Muscle layer of duodenum (tissue), 2 donors: ENCODE measurements around the gene SHISA9.

Source experiments
- H3K27ac ChIP-seq: one replicate; pipeline ENCODE4 v1.7.0; 2013; ENCODE audit warnings: mild to moderate bottlenecking, low read length
- H3K27me3 ChIP-seq: one replicate; pipeline ENCODE4 v1.7.0; 2013; ENCODE audit warnings: low read depth, mild to moderate bottlenecking, control low read depth, low read length
- H3K36me3 ChIP-seq, 2 donors: one replicate each; pipeline ENCODE4 v1.7.0; 2013; ENCODE audit warnings: low read length in 2 of 2, control low read depth in 1 of 2, mild to moderate bottlenecking in 1 of 2; ENCODE audit not compliant: insufficient read depth in 2 of 2, control insufficient read depth in 1 of 2
- H3K4me1 ChIP-seq, 2 donors: one replicate each; pipeline ENCODE4 v1.7.0; 2013; ENCODE audit warnings: low read length in 2 of 2, mild to moderate bottlenecking in 2 of 2, control low read depth in 1 of 2, moderate library complexity in 1 of 2; ENCODE audit not compliant: insufficient read depth in 2 of 2, control insufficient read depth in 1 of 2
- H3K4me3 ChIP-seq, 2 donors: one replicate each; pipeline ENCODE4 v1.7.0; 2013; ENCODE audit warnings: low read length in 2 of 2, low read depth in 1 of 2, mild to moderate bottlenecking in 1 of 2
- H3K9me3 ChIP-seq, 2 donors: one replicate each; pipeline ENCODE4 v1.7.0; 2013; ENCODE audit warnings: low read length in 2 of 2, control low read depth in 1 of 2, mild to moderate bottlenecking in 1 of 2; ENCODE audit not compliant: control insufficient read depth in 1 of 2
- donor health status: healthy.

SHISA9 gene

DNA sequence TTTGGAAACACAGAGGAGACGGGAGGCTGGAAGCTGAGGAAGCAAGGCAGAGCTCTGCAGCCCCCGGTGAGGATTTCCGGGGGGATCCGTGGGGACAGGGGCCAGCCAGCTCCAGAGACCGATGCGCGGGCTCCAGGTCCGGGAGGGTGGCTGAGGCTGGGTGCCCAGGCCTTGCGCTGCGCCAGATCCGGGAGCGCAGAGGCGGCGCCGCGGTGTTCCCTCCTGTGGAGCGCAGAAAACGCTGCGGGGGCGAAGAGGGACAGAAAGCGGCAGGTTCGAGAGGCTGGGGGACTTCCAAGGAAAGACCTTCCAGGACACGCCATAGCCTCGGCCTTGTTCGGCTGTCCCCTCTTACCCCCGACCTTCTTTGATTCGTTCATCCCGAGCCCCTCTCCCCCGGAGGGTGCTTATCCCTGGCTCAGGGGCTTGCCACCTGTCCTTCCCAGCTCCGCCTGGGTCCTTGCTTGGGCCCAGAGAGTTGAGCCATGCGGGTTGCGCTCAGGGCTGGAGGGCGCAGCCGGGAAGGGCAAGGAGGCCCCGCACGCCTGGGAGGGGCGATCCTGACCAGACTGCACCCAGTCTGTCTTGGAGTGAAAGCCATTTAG lies 697 bp upstream of the SHISA9 start:
- no peaks in the 10 kb centered on the region for H3K36me3 ChIP-seq
- peaks cover 23% of the 10 kb centered on the region for H3K27me3 ChIP-seq
- peak overlapping the region in 1 of 2 donors; percentile 37 for H3K4me3 ChIP-seq
- H3K27ac ChIP-seq: no peak overlapping the region
- H3K9me3 ChIP-seq: no peaks in the 10 kb centered on the region
- peaks cover 0 to 28% of the 10 kb centered on the region in 2 donors for H3K4me1 ChIP-seq

DNA sequence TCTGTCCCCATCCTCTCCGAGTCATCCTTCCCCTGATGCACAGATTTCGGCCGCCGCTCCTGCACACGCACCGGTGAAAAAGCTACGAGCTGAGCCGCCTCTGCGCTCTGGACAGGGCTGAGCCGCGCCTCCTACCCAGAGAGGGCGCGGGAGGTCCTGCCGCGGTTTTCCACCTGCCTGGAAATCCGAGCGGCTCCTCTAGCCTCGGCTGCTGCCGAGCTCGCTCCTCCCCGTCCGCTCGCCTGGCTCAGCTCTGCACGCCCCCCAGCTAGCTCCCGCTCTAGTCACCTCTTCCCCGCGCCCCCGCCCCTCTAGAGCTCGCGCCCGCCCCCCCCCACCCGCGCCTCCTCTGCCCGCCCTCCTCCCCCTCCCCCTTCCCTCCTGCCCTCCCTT lies 198 bp upstream of the SHISA9 start:
- no peaks in the 10 kb centered on the region for H3K9me3 ChIP-seq
- H3K4me1 ChIP-seq: peaks cover 0 to 28% of the 10 kb centered on the region in 2 donors
- H3K27ac ChIP-seq: no peak overlapping the region
- H3K4me3 ChIP-seq: peak overlapping the region in 1 of 2 donors; percentile 37
- H3K27me3 ChIP-seq: peaks cover 23% of the 10 kb centered on the region
- H3K36me3 ChIP-seq: no peaks in the 10 kb centered on the region

DNA sequence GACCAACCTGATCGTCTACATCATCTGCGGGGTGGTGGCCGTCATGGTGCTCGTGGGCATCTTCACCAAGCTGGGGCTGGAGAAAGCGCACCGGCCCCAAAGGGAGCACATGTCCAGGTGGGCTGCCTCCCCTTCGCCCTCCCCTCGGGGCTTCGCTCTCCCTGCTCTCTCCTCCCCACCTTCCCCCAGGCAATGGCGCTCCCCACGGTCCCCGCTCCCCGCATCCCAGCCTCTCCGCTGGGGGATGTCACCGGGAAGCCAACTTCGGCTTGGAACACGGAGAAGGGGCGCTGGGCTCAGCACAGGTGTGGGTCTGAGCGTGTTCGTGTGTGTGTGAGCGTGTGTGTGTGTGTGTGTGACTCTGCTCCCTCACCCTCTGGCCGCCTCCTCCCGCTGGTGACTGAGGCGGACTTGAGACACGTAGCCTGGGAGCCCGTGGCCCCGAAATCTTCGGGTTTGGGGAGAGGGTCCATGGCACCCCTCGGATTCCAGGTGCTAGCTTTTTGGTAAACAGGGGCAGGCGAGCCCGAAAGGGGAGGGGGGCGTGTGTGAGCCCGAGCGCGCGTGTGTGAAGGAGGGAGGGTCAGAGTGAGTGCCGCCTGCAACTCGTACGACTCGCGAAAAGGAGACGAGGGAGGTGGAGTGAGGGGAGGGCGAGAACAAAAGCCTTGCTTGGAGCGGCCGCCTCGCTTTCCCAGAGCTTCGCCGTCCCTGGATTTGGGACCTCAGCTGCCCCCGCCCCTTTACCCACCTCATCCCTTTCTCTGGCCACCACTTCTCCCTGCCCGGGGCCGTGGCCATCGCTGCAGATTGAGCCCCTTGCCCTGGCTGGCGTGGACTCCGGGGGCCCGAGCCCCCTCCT lies 1.3 kb downstream of the SHISA9 start:
- no peak overlapping the region for H3K27ac ChIP-seq
- H3K9me3 ChIP-seq: no peaks in the 10 kb centered on the region
- H3K4me3 ChIP-seq: peak overlapping the region in 1 of 2 donors; percentile 56
- no peaks in the 10 kb centered on the region for H3K36me3 ChIP-seq
- H3K4me1 ChIP-seq: peaks cover 0 to 28% of the 10 kb centered on the region in 2 donors
- peaks cover 23% of the 10 kb centered on the region for H3K27me3 ChIP-seq

DNA sequence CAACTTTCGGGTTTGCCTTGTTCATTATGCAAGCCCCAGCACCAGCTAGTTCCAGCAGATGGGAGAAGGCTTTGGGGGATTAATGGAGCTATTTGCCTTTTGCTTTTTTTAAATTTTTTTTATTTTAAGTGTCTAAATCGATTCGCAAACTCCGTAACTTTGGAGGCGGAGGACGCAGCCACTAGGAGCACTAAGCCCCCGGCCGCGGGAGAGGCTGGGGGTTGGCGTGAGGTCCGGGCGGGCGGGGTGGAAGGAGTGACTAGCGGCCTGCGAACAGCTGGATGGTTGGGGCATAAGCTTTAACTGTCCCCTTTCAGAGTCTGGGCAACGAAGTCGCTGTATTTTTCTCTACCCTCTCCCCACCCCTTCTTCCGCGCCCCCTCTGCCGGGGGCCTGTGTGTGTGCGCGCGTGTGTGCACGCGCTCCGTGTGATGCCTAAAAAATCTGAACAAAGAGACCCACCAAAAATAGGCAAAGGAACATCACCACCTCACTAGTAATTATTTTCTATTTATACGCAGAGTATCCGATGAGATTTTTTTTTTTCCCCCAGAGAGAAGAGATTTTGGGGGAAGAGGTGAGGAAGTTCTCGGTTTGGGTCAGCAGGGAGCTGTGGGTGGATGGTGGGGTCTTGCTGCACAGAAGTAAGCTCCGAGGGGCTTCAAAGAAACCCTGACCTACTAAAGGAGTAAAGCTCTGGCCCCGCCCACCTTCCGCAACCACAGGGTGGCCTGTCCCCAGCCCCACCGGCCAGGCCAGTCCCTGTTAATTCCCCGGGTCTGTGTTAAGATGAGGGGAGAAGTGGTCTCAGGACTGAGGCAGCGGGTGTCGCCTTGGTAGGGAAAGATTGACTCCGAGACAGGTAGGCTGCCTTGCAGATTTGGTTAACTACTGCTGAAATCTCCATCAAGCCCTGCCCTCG lies 2.3 kb downstream of the SHISA9 start:
- Histone ChIP-seq H3K27ac (no peak overlapping the region), H3K4me3 (peak overlapping the region in 1 of 2 donors; percentile 56), H3K27me3 (peaks cover 23% of the 10 kb centered on the region)

DNA sequence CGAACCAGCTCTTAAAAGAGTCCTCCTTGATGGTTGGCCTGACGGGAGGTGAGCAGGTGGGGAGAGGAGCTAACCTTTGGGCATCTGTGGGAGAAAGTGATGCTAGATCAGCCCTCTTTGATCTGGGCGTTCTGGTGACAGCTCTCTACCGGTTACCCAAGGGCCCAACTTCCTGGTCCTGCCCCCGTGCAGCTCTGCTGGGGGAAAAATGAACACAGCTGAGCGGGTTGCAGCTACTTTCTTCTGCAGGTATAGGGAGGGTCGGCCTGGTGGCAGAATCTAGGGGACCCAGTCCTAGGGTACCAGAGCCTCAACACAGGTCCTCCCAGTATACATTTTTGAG lies 2.9 kb downstream of the SHISA9 start:
- H3K27me3 ChIP-seq: peaks cover 23% of the 10 kb centered on the region
- H3K36me3 ChIP-seq: no peaks in the 10 kb centered on the region

More for the DNA sequence above, 2.3 kb downstream of the SHISA9 start:
- Histone ChIP-seq H3K9me3 (no peaks in the 10 kb centered on the region), H3K4me1 (peaks cover 0 to 28% of the 10 kb centered on the region in 2 donors), H3K36me3 (no peaks in the 10 kb centered on the region)

DNA sequence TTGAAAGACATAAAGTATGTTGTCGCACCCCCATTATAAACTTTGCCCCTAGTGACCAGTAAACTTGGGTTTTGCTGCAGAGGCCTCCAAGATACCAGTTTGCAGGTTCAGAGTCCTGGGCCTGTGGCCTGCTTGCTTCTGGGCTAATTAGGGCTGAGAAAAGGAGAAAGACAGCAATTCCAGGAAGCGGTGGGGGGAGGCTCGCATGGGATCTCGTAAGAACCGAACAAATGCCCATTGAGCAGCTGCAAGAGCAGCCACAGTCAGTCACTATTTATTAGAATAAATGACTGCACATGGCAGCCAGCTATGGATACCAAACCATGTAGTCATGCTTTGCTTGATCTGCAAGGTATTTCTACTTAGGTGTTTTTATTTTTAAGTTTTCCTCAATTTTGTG lies 4.9 kb downstream of the SHISA9 start:
- Histone ChIP-seq H3K27me3 (peaks cover 23% of the 10 kb centered on the region), H3K4me1 (peaks cover 0 to 24% of the 10 kb centered on the region in 2 donors), H3K27ac (no peak overlapping the region), H3K36me3 (no peaks in the 10 kb centered on the region), H3K4me3 (no peak overlapping the region), H3K9me3 (no peaks in the 10 kb centered on the region)

More for the DNA sequence above, 2.9 kb downstream of the SHISA9 start:
- Histone ChIP-seq H3K4me1 (peaks cover 0 to 28% of the 10 kb centered on the region in 2 donors), H3K27ac (no peak overlapping the region), H3K4me3 (peak overlapping the region in 1 of 2 donors; percentile 56), H3K9me3 (no peaks in the 10 kb centered on the region)

DNA sequence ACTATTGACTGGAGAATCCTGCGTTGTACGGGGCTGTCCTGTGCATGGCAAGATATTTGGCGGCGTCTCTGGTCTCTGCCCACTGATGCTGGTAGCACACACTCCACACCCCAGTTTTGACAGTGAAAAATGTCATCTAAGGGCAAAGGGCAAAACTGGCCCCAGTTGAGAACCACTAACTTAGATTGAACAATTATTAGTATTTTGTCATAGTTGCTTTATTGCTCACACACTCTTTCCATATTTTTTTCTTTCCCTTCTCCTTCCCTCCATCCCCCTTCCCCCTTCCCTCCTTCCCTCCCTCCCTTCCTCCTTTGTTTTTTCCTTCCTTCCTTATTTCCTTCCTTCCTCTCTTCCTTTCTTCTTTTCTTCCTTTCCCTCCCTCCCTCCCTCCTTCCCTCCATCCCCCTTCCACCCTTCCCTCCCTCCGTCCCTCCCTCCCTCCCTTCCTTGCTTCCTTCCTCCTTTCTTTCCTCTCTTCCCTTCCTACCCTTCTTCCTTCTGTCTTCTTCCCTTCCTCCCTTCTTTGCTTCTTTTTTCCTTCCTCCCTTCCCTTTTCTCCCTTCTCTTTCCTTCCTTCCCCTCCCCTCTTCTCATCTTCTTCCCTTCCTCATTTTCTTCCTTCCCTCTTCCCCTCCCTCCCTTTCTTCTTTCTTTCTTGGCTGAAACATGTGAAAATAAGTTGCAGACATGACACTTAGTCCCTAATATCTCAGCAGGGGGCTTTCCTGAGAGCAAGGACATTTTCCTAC lies 5.5 kb downstream of the SHISA9 start:
- Histone ChIP-seq H3K9me3 (no peaks in the 10 kb centered on the region), H3K27me3 (peaks cover 23% of the 10 kb centered on the region), H3K36me3 (no peaks in the 10 kb centered on the region), H3K27ac (no peak overlapping the region), H3K4me3 (no peak overlapping the region), H3K4me1 (peaks cover 0 to 22% of the 10 kb centered on the region in 2 donors)

DNA sequence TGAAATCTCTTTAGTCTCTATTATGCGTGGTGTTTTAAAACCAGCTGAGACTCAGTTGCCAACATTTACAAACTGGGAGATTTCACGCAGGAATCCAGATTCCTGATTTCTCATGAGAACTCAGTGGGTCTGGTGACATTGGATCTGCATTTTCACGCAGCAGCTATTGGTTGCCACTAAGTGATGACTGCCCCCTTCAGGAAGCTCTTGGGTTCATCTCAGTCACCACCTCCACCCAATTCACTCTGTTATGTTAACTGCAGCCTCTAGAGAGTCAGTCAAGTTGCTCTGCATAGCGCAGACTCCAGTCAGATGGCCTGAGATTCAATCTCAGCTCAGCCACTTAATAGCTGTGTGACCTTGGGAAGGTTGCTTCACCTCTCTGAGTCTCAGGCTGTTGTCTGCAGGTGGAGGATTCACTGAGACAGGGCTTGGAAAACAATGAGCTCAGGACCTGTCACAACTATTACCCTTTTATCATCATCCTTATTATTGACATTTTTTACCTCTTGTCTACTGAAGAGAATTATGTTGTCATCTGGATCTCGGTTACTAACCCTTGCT lies 6.4 kb downstream of the SHISA9 start:
- no peak overlapping the region for H3K4me3 ChIP-seq
- no peaks in the 10 kb centered on the region for H3K9me3 ChIP-seq
- peaks cover 0 to 14% of the 10 kb centered on the region in 2 donors for H3K4me1 ChIP-seq
- H3K36me3 ChIP-seq: no peaks in the 10 kb centered on the region
- H3K27me3 ChIP-seq: peaks cover 17% of the 10 kb centered on the region
- H3K27ac ChIP-seq: no peak overlapping the region

DNA sequence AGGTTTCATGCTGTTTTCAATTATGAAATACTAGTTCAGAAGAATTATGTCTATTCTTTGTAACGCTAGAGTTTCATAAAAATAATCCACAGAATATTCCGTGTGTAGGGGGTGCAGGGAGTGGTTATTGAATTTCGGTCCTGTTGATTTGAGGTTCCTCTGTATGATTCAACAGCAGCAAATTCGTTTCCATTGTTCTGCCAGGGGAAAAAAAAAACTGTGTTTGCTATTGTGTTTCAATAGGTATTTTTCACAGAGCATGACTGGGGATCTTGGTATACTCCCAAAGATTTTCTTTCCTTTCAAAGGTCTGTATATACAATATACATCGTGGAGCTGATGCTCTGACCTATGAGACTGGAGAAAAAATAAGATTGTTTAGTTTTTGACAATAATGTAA lies 15.8 kb downstream of the SHISA9 start:
- H3K4me3 ChIP-seq: no peak overlapping the region
- H3K9me3 ChIP-seq: no peaks in the 10 kb centered on the region
- no peaks in the 10 kb centered on the region for H3K4me1 ChIP-seq
- H3K36me3 ChIP-seq: no peaks in the 10 kb centered on the region
- no peak overlapping the region for H3K27ac ChIP-seq
- H3K27me3 ChIP-seq: no peaks in the 10 kb centered on the region

DNA sequence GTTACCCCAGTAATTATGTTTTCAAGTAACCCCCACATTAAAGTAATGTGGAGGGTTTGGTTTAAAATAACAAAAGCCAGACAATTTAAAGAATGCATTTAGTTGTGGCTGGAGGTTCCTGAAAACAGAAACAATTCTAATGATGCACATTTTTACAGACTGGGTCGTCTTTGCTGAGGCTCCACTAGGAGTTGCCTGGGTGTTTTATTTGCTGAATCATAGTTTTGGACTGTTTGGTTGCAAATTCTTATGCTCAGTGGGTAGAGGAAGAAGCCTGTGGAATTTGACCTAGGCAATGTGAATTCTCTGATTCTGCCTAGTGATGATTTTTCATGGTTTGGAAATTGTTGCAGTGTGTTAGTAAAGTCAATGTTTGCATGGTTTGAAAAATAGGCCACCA lies 16.3 kb downstream of the SHISA9 start:
- no peaks in the 10 kb centered on the region for H3K9me3 ChIP-seq
- H3K27ac ChIP-seq: no peak overlapping the region
- H3K4me1 ChIP-seq: no peaks in the 10 kb centered on the region
- no peaks in the 10 kb centered on the region for H3K27me3 ChIP-seq
- H3K36me3 ChIP-seq: no peaks in the 10 kb centered on the region
- H3K4me3 ChIP-seq: no peak overlapping the region
